ENCODE data around the gene GBX1.

The GBX1 gene

DNA sequence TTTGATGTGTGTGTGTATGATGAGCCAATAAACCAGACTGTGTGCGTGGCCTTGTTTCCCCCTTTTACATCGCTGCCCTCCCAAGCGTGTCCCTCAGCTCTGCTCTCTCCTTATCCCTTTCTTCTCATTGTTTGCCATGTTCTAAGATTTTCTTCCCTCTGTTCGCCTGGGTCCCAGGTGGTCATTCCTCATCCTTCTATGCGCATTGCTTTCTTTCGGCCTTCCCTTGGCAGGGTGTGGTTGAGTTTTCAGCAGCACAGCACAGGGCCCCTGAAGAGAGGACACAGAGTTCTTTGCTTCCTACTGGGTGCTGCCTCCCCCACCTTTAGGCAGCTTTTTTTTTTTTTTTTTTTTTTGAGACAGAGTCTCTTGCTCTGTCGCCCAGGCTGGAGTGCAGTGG, 23.1 kb downstream of the GBX1 start:
- FAIRE-seq (no peak), DNase-seq (ENCODE audit: insufficient read length, low spot score) (no peak)
- no peak for TF ChIP-seq CTCF (IDR thresholded peaks at IDR 0.05; ENCODE audit: insufficient read depth, missing control alignments)

GRCh38 chr7:151143261-151144015, 24.1 kb downstream of the GBX1 start:
- no peak for TF ChIP-seq CTCF (IDR thresholded peaks at IDR 0.05; ENCODE audit: insufficient read depth, missing control alignments)
- DNase-seq (ENCODE audit: insufficient read length, low spot score), result no peak
- FAIRE-seq, result no peak

GRCh38 chr7:151142686-151143040, 24.8 kb downstream of the GBX1 start:
- no peak for TF ChIP-seq CTCF (IDR thresholded peaks at IDR 0.05; ENCODE audit: insufficient read depth, missing control alignments)
- no peak for DNase-seq (ENCODE audit: insufficient read length, low spot score)
- FAIRE-seq, result no peak

DNA sequence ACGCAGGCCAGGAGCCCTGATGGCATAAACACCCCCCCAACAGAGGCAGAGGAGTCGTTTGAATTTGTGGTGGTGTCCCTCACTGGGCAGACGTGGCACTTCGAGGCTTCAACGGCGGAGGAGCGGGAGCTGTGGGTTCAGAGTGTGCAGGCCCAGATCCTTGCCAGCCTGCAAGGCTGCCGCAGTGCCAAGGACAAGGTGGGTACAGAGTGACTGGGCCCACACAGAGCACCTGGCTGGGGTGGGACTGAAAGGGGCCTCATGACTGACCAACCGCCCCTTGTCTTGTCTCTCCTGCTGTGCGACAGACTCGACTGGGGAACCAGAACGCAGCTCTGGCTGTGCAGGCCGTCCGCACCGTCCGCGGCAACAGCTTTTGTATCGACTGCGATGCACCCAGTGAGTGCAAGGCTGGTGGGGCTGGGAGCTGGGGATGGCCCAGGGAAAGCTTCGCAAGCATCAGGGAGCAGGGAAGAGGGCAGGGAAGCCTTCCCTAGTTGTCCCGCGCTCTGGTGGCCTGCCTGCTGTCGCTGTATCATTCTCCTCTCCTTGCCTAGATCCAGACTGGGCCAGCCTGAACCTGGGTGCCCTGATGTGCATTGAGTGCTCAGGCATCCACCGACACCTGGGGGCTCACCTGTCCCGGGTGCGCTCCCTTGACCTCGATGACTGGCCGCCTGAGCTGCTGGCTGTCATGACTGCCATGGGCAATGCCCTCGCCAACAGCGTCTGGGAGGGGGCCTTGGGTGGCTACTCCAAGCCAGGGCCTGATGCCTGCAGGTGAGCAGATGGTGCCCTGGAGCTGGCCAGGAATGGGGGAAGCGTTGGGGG, 25.4 kb downstream of the GBX1 start:
- FAIRE-seq (no peak), DNase-seq (ENCODE audit: insufficient read length, low spot score) (no peak)
- no peak for TF ChIP-seq CTCF (IDR thresholded peaks at IDR 0.05; ENCODE audit: insufficient read depth, missing control alignments)

DNA sequence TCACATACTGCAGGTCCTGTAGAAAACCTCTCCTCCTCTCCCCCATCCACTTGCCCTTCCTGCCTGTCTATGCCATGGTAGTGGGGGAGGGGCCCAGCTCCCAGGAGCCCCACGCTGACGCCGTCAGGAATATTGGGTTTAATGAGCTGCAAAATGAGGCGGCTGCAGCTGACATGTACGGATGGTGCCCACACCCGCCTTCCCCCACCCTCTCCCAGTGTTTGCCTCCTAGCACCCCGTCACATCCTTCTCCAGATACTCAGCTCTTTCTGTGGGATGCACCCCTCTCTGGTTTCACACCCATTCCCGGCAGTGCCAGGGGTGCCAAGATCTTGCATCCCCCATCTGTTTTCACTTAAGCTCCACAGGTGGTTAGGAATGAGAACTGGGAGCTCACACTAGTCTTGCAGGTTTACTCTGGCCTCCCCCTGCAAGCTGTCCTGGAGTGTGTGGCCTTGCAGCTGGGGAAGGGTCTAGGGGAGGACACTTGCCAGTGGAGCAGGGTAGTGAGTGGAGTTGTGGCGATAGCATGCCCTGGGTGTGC, 26.1 kb downstream of the GBX1 start:
- FAIRE-seq, result no peak
- no peak for TF ChIP-seq CTCF (IDR thresholded peaks at IDR 0.05; ENCODE audit: insufficient read depth, missing control alignments)
- no peak for DNase-seq (ENCODE audit: insufficient read length, low spot score)

- no peak for TF ChIP-seq CTCF (IDR thresholded peaks at IDR 0.05; ENCODE audit: insufficient read depth, missing control alignments)
- FAIRE-seq, result no peak
- DNase-seq (ENCODE audit: insufficient read length, low spot score), result no peak
These were observed 26.7 kb downstream of the GBX1 start for GRCh38 chr7:151140826-151141225.

Data from D721Med (cell line).